Kidney (tissue), 2 donors: ENCODE measurements around the gene MRPL33. TPM values are rescaled to one million over a fixed set of nuclear protein-coding genes. Genes with fewer than 3 reads are reported as not detected.

Experiments used
- polyA plus RNA-seq: library from polyadenylated mRNA; stranded (reverse); fragments of 350-450 nt; fragmentation: Illumina TruSeq; extraction: RNeasy Lipid Tissue Mini Kit (QIAGEN cat#74804); gene quantifications from one replicate; pipeline ENCODE4 v1.2.3, GENCODE V29; 2014; ENCODE audit warnings: low read depth, low replicate concordance; ENCODE audit not compliant: insufficient read depth
- total RNA-seq: library from RNA; stranded (reverse); fragmentation: NEBNext Ultra II Directional; extraction: Animal tissue kit (Norgen Biotek cat#: 25700); gene quantifications from one replicate; pipeline ENCODE4 v1.2.1, GENCODE V29; 2021
- donor health status: DM: yes; HTN: yes; CAD: no.

The MRPL33 gene
- total and polyA plus RNA-seq, 2 donors from 2014 or later: 107 to 312 TPM

Other genes starting within 250 kb of the MRPL33 start
- gene ZNF512, start 188.7 kb upstream of the MRPL33 start, total RNA-seq: 40.6 TPM
- 15.1 TPM for gene ZNF512, start 188.7 kb upstream of the MRPL33 start, polyA plus RNA-seq
- 5.6 TPM for gene CCDC121, start 142.7 kb upstream of the MRPL33 start, total RNA-seq
- gene CCDC121, start 142.7 kb upstream of the MRPL33 start, polyA plus RNA-seq: 4.2 TPM
- 28.1 TPM for gene GPN1, start 142.7 kb upstream of the MRPL33 start, total RNA-seq
- gene GPN1, start 142.7 kb upstream of the MRPL33 start, polyA plus RNA-seq: 31.6 TPM
- gene SUPT7L, start 108.1 kb upstream of the MRPL33 start, total RNA-seq: 29.6 TPM
- 28.1 TPM for gene SUPT7L, start 108.1 kb upstream of the MRPL33 start, polyA plus RNA-seq
- 20.9 TPM for gene SLC4A1AP, start 107.8 kb upstream of the MRPL33 start, total RNA-seq
- gene SLC4A1AP, start 107.8 kb upstream of the MRPL33 start, polyA plus RNA-seq: 19.1 TPM
- gene RBKS, start 118.7 kb downstream of the MRPL33 start, total RNA-seq: 10.3 TPM
- gene RBKS, start 118.7 kb downstream of the MRPL33 start, polyA plus RNA-seq: 28.7 TPM
- gene BABAM2, start 119.0 kb downstream of the MRPL33 start, total RNA-seq: 74.1 TPM
- 68.4 TPM for gene BABAM2, start 119.0 kb downstream of the MRPL33 start, polyA plus RNA-seq